Thyroid gland (tissue), 4 donors: ENCODE measurements around the gene CC2D2A. TPM values are rescaled to one million over a fixed set of nuclear protein-coding genes. Genes with fewer than 3 reads are reported as not detected.

Source experiments
- DNase-seq, 2 donors: peaks; one replicate each; pipeline ENCODE4 v3.0.0-alpha.2; 2019
- H3K27ac ChIP-seq, 3 donors: fragments of 200-600 bp; sonication (generic); 1 replicate in 2 of 3; 2 replicates in 1 of 3; pipeline ENCODE4 v1.5.1; 2016 to 2019; ENCODE audit warnings: mild to moderate bottlenecking in 1 of 3, moderate library complexity in 1 of 3
- H3K27me3 ChIP-seq: fragments of 200-600 bp; sonication (generic); one replicate; pipeline ENCODE4 v1.5.1; 2019
- H3K36me3 ChIP-seq, 2 donors: fragments of 200-600 bp; sonication (generic); one replicate each; pipeline ENCODE4 v1.5.1; 2016 to 2019
- H3K4me1 ChIP-seq, 2 donors: fragments of 200-600 bp; sonication (generic); one replicate each; pipeline ENCODE4 v1.5.1; 2017 to 2019
- H3K4me3 ChIP-seq, 3 donors: fragments of 200-600 bp; sonication (generic); replicated peaks in 1 of 3; 1 replicate in 2 of 3; 2 replicates in 1 of 3; pipeline ENCODE4 v1.5.1; 2016; ENCODE audit warnings: mild to moderate bottlenecking in 1 of 3
- H3K9me3 ChIP-seq: fragments of 200-600 bp; sonication (generic); one replicate; pipeline ENCODE4 v1.5.1; 2017
- CTCF ChIP-seq, 6 experiments: fragments of 200-600 bp in 3 of 6; fragments of 450-650 bp in 3 of 6; sonication (generic) in 3 of 6; IDR thresholded peaks; one replicate each; pipeline ENCODE4 v1.5.1; 2016 to 2019; ENCODE audit warnings: antibody characterized with exemption in 6 of 6, mild to moderate bottlenecking in 2 of 6, inconsistent platforms in 1 of 6, moderate library complexity in 1 of 6
- POLR2A ChIP-seq, 2 donors: fragments of 450-650 bp; IDR thresholded peaks; one replicate each; pipeline ENCODE4 v1.6.1; 2017; ENCODE audit warnings: antibody characterized with exemption in 2 of 2, mild to moderate bottlenecking in 2 of 2, moderate library complexity in 1 of 2
- WGBS, 2 donors: methylation state at CpG; one replicate each; pipeline ENCODE4 v1.1.5; 2017; 5-methylcytosine and 5-hydroxymethylcytosine counted together
- intact Hi-C: fragments of 100-400 bp; cut with DNase I; formaldehyde crosslinking; loops from one replicate; pipeline ENCODE4 v1.15.1; 2023
- total RNA-seq, 4 donors: library from RNA; depleted of rRNA; stranded (reverse); fragments of >200 nt; gene quantifications; one replicate each; pipeline ENCODE4 v1.2.3, GENCODE V29; 2016

The CC2D2A gene
- total RNA-seq, 4 donors from 2014 or later, result 13.6 to 25.1 (median 18.7) TPM

DNA sequence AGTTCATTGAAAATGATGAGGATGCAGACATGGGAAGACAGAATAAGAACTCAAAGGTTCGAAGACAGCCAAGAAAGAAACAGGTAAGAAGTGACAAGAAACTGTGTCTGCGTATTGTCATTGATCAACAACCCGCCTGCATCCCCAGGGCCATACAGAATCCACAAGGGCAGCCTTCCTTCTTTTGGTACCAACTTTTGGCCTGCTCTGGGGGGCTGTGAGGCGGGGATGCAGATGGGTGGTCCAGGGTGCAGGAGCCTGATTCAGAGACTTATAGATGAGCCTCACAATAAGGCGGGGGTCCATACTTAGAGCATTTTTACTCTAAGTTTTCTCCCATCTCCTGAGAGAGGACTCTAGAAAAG lies 9.0 kb downstream of the CC2D2A start:
- intact Hi-C loops, result no loop called here
- Histone ChIP-seq H3K4me1 (peaks cover 3 to 6% of the 10 kb centered on the region in 2 donors), H3K4me3 (no peak overlapping the region), H3K36me3 (no peaks in the 10 kb centered on the region), H3K27ac (no peak overlapping the region), H3K9me3 (no peaks in the 10 kb centered on the region), H3K27me3 (no peaks in the 10 kb centered on the region)
- WGBS, 2 donors, result 66 to 74% methylated on average over 5 of the region's 5 CpGs
- no peak for DNase-seq
- TF ChIP-seq POLR2A (IDR thresholded peaks at IDR 0.05) (no peak), CTCF (IDR thresholded peaks at IDR 0.05) (no peak)

DNA sequence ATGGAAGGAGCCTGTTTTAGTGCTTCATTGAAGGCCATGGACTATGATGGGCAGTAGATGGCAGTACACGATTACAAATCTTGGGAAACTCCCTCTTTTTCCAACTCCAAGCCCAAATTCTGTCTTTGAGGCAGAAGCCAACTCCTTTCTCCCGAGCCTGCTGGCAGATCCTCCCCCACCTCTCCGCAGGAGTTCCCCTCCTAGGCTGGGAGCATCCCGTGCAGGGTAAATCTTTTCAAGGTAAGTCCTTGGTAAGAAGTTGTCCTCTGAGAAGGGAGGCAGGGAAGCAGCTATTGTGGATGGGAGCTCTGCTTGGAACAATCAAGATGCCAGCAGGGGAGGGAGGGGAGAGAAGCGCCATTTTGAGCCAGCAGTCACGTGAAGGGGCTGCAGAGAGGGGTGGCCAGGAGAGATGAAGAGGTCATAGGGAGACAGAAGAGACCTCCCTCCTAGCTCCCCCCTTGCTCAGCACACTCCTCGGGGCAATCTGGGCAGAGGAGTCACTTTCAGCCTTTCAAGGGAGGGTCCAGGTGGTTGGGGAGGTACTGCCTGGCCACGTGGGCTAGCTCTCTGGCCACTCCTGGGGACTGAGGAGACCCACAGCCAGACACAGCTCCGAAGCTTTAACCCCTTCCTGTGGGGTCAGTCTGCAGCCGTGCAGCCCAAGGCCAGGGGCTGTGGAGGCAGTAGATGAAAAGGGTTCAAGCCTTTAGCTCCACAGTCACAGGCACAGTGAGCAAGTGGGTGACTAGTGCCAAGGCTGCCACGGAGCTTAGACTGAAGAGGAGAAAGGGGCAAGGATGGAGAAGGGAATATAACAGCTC lies 9.6 kb downstream of the CC2D2A start:
- Histone ChIP-seq H3K4me3 (peak overlapping the region; percentile 24 to 52 (median 40)), H3K9me3 (no peaks in the 10 kb centered on the region), H3K36me3 (no peaks in the 10 kb centered on the region), H3K4me1 (peaks cover 3 to 6% of the 10 kb centered on the region in 2 donors), H3K27ac (peak overlapping the region; percentile 79 to 86 (median 85)), H3K27me3 (no peaks in the 10 kb centered on the region)
- peak; percentile 56 to 61 for DNase-seq
- intact Hi-C loops, result no loop called here
- TF ChIP-seq POLR2A (IDR thresholded peaks at IDR 0.05), result peak in 1 of 2 donors; percentile 34
- peak in 5 of 6 experiments; percentile 18 to 94 (median 66) for TF ChIP-seq CTCF (IDR thresholded peaks at IDR 0.05)
- 10 to 11% methylated on average over 11 of the region's 11 CpGs for WGBS, 2 donors

DNA sequence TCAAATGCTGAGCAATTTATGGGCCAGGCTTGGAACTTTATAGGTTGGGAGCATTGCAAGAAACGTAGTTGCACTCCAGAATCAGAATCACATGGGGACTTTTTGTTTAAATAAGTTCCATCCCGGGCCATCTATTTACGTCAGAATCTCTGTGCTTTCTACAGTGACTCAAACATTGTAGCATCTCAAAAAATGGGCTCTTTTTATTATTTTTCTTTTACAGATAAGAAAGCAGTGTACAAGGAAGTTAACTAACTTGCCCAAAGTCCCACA lies 10.2 kb downstream of the CC2D2A start:
- no peak for DNase-seq
- Histone ChIP-seq H3K4me3 (peak overlapping the region in 1 of 3 donors; percentile 40), H3K9me3 (no peaks in the 10 kb centered on the region), H3K27me3 (no peaks in the 10 kb centered on the region), H3K4me1 (peaks cover 3 to 6% of the 10 kb centered on the region in 2 donors), H3K27ac (peak overlapping the region; percentile 79 to 86 (median 85)), H3K36me3 (no peaks in the 10 kb centered on the region)
- WGBS, 2 donors, result 31 to 33% methylated on average over 3 of the region's 3 CpGs
- intact Hi-C loops, result no loop called here
- TF ChIP-seq POLR2A (IDR thresholded peaks at IDR 0.05) (no peak), CTCF (IDR thresholded peaks at IDR 0.05) (no peak)

DNA sequence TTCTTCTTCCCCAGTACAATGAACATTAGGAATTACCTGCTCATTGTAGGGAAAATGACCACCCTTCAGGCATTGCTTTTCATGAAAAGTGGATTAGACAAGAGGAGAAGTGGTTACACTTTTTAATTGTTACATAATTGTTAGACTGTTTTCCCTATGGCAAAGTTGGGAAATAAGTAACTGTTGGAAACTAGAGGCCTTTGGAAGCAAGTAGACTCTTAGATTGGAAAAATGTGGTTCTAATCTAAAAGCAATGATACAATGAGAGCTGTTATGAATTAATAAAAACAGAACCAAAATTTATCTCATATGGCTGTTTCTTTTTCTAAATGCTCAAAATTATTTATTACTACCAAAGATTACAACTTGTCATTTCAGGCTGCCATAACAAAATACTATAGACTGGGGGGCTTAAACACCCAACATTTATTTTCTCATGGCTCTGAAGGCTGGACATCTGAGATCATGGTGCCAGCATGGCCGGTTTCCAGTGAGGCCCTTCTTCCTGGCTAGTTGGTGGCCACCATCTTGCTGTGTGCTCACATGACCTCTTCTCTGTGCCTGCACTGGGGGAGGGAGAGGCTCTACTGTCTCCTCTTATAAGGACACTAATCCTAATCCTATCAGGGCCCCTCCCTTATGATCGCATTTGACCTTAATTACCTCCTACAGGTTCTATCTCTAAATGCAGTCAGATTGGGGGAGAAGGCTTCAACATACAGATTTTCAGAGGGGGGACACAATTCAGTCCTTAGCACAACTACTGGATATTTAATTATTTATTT lies 12.5 kb downstream of the CC2D2A start:
- no peak for TF ChIP-seq CTCF (IDR thresholded peaks at IDR 0.05)
- no peak for TF ChIP-seq POLR2A (IDR thresholded peaks at IDR 0.05)
- no peak for DNase-seq
- H3K36me3 ChIP-seq, result no peaks in the 10 kb centered on the region
- WGBS, 2 donors, result 94 to 95% methylated on average over 2 of the region's 2 CpGs
- H3K27ac ChIP-seq, result peak overlapping the region in 1 of 3 donors; percentile 7
- no peaks in the 10 kb centered on the region for H3K27me3 ChIP-seq
- intact Hi-C loops, result no loop called here
- H3K4me3 ChIP-seq, result no peak overlapping the region
- H3K4me1 ChIP-seq, result peaks cover 3 to 6% of the 10 kb centered on the region in 2 donors
- H3K9me3 ChIP-seq, result no peaks in the 10 kb centered on the region

- no peaks in the 10 kb centered on the region for H3K9me3 ChIP-seq
- H3K27me3 ChIP-seq, result no peaks in the 10 kb centered on the region
- no peak overlapping the region for H3K4me3 ChIP-seq
- TF ChIP-seq POLR2A (IDR thresholded peaks at IDR 0.05) (no peak), CTCF (IDR thresholded peaks at IDR 0.05) (no peak)
- no peaks in the 10 kb centered on the region for H3K36me3 ChIP-seq
- H3K27ac ChIP-seq, result no peak overlapping the region
- intact Hi-C loops, result no loop called here
- DNase-seq, result no peak
- 70 to 75% methylated on average over 2 of the region's 2 CpGs for WGBS, 2 donors
- H3K4me1 ChIP-seq, result peaks cover 3 to 6% of the 10 kb centered on the region in 2 donors
These were observed 13.2 kb downstream of the CC2D2A start for GRCh38 chr4:15482842-15483241.
